RWPE2 (cell line): ENCODE measurements around the gene CLIP1.

Experiments used
- ATAC-seq: fragments of 200-7000 bp; cut with Tn5 transposase; 3 replicates; pipeline ENCODE4 v1.9.1; 2021; ENCODE audit warnings: low read depth
- DNase-seq: peaks from one replicate; pipeline ENCODE4 v3.0.0-alpha.2; 2020; ENCODE audit warnings: low spot score
- H3K27ac ChIP-seq: fragments of 450-650 bp; 2 replicates; pipeline ENCODE4 v1.5.1; 2017; ENCODE audit warnings: mild to moderate bottlenecking; ENCODE audit not compliant: poor library complexity, severe bottlenecking
- H3K27me3 ChIP-seq: fragments of 250-450 bp; sonication (Bioruptor Pico); 2 replicates; pipeline ENCODE4 v1.5.1; 2021; ENCODE audit warnings: mild to moderate bottlenecking, moderate library complexity; ENCODE audit not compliant: insufficient read depth, poor library complexity, severe bottlenecking
- H3K36me3 ChIP-seq: fragments of 250-450 bp; sonication (Bioruptor Pico); 2 replicates; pipeline ENCODE4 v1.5.1; 2020; ENCODE audit warnings: low read depth, mild to moderate bottlenecking, moderate library complexity
- H3K4me1 ChIP-seq: fragments of 250-450 bp; sonication (Bioruptor Pico); 2 replicates; pipeline ENCODE4 v1.5.1; 2021; ENCODE audit warnings: mild to moderate bottlenecking, moderate library complexity; ENCODE audit not compliant: insufficient read depth, poor library complexity, severe bottlenecking
- H3K4me3 ChIP-seq: fragments of 250-450 bp; sonication (Bioruptor Pico); 2 replicates; pipeline ENCODE4 v1.5.1; 2021; ENCODE audit warnings: mild to moderate bottlenecking, moderate library complexity; ENCODE audit not compliant: severe bottlenecking
- H3K9me3 ChIP-seq: fragments of 250-450 bp; sonication (Bioruptor Pico); 2 replicates; pipeline ENCODE4 v1.5.1; 2021; ENCODE audit warnings: mild to moderate bottlenecking, moderate library complexity; ENCODE audit not compliant: severe bottlenecking
- TF ChIP-seq, protein P1 (sequence below): fragments of 450-650 bp; IDR thresholded peaks from one replicate; pipeline ENCODE4 v1.5.1; 2017; ENCODE audit warnings: mild to moderate bottlenecking, moderate library complexity; ENCODE audit not compliant: poor library complexity, severe bottlenecking

CLIP1 gene

DNA sequence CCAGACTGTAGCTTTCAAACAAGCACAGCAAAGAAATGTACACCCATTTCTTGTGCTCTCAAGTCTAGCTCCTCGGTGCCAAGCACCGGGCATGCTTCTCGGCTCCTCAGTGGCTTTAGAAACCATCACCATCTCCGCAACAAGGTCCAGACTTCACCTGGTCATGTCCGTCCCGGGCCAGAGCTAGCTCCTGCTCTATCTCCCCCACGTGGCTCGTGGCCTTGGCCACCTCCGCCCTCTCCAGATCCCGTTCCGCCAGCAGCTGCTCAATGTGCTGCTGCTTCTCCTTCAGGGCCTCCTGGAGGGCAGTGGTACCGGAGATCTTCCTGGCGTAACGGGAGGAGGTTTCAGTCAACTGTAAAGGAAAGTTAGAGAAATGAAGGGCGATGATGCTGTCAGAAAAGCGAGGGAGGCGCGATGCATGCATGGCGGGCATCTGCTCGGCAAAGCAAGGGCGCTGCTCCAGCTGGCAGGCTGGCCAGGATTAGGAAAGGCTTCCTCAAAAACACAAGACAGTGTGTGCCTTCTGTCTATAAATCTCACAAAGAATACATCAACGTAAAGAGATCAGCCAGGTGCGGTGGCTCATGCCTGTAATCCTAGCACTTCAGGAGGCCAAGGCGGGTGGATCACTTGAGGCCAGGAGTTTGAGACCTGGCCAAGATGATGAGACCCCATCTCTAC, 67.4 kb downstream of the CLIP1 start:
- Histone ChIP-seq H3K27ac (no peak overlapping the region), H3K36me3 (peaks cover 75% of the 10 kb centered on the region), H3K4me1 (no peaks in the 10 kb centered on the region), H3K9me3 (no peaks in the 10 kb centered on the region), H3K4me3 (no peak overlapping the region), H3K27me3 (no peaks in the 10 kb centered on the region)
- DNase-seq (no peak), ATAC-seq (no peak)
- TF ChIP-seq, protein P1, sequence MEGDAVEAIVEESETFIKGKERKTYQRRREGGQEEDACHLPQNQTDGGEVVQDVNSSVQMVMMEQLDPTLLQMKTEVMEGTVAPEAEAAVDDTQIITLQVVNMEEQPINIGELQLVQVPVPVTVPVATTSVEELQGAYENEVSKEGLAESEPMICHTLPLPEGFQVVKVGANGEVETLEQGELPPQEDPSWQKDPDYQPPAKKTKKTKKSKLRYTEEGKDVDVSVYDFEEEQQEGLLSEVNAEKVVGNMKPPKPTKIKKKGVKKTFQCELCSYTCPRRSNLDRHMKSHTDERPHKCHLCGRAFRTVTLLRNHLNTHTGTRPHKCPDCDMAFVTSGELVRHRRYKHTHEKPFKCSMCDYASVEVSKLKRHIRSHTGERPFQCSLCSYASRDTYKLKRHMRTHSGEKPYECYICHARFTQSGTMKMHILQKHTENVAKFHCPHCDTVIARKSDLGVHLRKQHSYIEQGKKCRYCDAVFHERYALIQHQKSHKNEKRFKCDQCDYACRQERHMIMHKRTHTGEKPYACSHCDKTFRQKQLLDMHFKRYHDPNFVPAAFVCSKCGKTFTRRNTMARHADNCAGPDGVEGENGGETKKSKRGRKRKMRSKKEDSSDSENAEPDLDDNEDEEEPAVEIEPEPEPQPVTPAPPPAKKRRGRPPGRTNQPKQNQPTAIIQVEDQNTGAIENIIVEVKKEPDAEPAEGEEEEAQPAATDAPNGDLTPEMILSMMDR = no peak

GRCh38 chr12:122352394-122352793, 70.1 kb downstream of the CLIP1 start:
- Histone ChIP-seq H3K4me1 (no peaks in the 10 kb centered on the region), H3K27ac (no peak overlapping the region), H3K9me3 (no peaks in the 10 kb centered on the region), H3K27me3 (no peaks in the 10 kb centered on the region), H3K36me3 (peaks cover 66% of the 10 kb centered on the region), H3K4me3 (no peak overlapping the region)
- DNase-seq (no peak), ATAC-seq (no peak)
- TF ChIP-seq, protein P1 = no peak

- Histone ChIP-seq H3K4me3 (no peak overlapping the region), H3K27me3 (no peaks in the 10 kb centered on the region), H3K9me3 (no peaks in the 10 kb centered on the region), H3K4me1 (no peaks in the 10 kb centered on the region), H3K36me3 (peaks cover 58% of the 10 kb centered on the region), H3K27ac (no peak overlapping the region)
- TF ChIP-seq, protein P1 = no peak
- DNase-seq (no peak), ATAC-seq (no peak)
These were observed 72.2 kb downstream of the CLIP1 start for GRCh38 chr12:122350141-122350848.

DNA sequence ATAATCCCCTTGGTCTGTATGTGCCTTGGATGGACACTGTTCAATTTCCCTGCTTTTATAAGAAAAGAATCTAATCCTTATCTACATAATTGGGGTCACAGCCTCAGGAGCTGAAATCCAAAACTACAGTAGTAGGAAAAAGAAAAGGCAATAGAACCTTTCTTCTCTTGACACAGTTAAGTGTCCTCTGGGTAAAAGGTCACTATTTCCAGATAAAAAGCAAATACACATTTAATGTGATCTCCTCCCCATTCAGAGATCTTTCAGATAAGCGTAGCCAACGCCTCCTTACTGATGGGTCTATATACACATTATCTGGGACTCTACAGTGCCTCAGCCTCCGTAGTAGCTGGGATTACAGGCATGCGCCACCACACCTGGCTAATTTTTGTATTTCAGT, 73.4 kb downstream of the CLIP1 start:
- no peaks in the 10 kb centered on the region for H3K9me3 ChIP-seq
- peaks cover 46% of the 10 kb centered on the region for H3K36me3 ChIP-seq
- no peak overlapping the region for H3K4me3 ChIP-seq
- ATAC-seq (no peak), DNase-seq (no peak)
- no peaks in the 10 kb centered on the region for H3K4me1 ChIP-seq
- no peak overlapping the region for H3K27ac ChIP-seq
- TF ChIP-seq, protein P1 = no peak
- no peaks in the 10 kb centered on the region for H3K27me3 ChIP-seq

DNA sequence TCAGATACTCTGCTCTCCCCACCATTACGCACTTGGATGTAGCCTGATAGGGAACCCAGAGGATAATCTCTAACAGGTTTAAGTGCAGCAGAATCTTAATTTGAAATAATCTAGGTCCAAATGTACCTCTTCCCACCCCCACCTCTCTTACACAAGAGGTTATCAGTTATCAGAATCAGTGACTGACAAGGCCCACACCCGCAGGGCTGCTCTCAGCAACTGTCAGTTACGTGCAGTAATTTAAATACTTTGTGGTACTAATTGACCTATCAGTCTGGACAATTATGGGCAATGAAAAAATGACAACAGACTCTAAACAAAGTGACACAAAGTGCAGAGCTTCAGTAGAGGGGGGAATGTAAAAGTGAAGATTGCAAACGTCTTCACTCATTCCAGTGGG, 74.0 kb downstream of the CLIP1 start:
- Histone ChIP-seq H3K4me3 (no peak overlapping the region), H3K4me1 (no peaks in the 10 kb centered on the region), H3K36me3 (peaks cover 45% of the 10 kb centered on the region), H3K9me3 (no peaks in the 10 kb centered on the region), H3K27me3 (no peaks in the 10 kb centered on the region), H3K27ac (no peak overlapping the region)
- ATAC-seq = no peak
- TF ChIP-seq, protein P1 = no peak
- DNase-seq = no peak
